H1 (cell line): ENCODE data around the gene ZFYVE27. TPM values are rescaled to one million over a fixed set of nuclear protein-coding genes. Genes with fewer than 3 reads are reported as not detected.

Experiments
- CTCF ChIA-PET: fragments of 300-600 bp; sonication (Branson Sonifier 250); formaldehyde crosslinking; loops from one replicate; lab custom pipeline; 2021; ENCODE audit not compliant: partially characterized antibody; lab: Charles Lee
- POLR2A ChIA-PET: fragments of 300-600 bp; sonication (Branson Sonifier 250); formaldehyde crosslinking; loops from one replicate; lab custom pipeline; 2021; ENCODE audit warnings: inconsistent platforms; ENCODE audit not compliant: partially characterized antibody; lab: Charles Lee
- DNase-seq, 2 experiments: peaks; one replicate each; pipeline versions ENCODE4 v3.0.0 to v3.0.0-alpha.2; 2010 to 2022; ENCODE audit warnings: low spot score in 2 of 2, low read depth in 1 of 2, mixed read lengths in 1 of 2
- FAIRE-seq: peaks from 2 replicates; lab custom pipeline; 2011; peaks lifted over from hg19 to GRCh38; lab: Jason Lieb, UNC
- H2AFZ ChIP-seq: 2 replicates; pipeline ENCODE4 v1.8.1; 2012; ENCODE audit warnings: low read length, inconsistent platforms
- H2AK5ac ChIP-seq: 2 replicates; pipeline ENCODE4 v1.6.1; 2013; ENCODE audit warnings: low read depth, low read length
- H2BK120ac ChIP-seq: replicated peaks from 2 replicates; pipeline ENCODE3; 2013; ENCODE audit warnings: low read depth, low read length, inconsistent platforms
- H2BK12ac ChIP-seq: 2 replicates; pipeline ENCODE4 v1.6.1; 2013; ENCODE audit warnings: low read depth, low read length
- H2BK15ac ChIP-seq: 2 replicates; pipeline ENCODE4 v1.6.1; 2013; ENCODE audit warnings: low read length
- H2BK20ac ChIP-seq: 2 replicates; pipeline ENCODE4 v1.6.1; 2013; ENCODE audit warnings: low read length
- H2BK5ac ChIP-seq: 2 replicates; pipeline ENCODE4 v1.6.1; 2013; ENCODE audit warnings: low read depth, low read length
- H3K14ac ChIP-seq: 2 replicates; pipeline ENCODE4 v1.6.1; 2013; ENCODE audit warnings: inconsistent platforms; ENCODE audit not compliant: insufficient read length
- H3K18ac ChIP-seq: 2 replicates; pipeline ENCODE4 v1.6.1; 2013; ENCODE audit warnings: low read length; ENCODE audit errors: extremely low read depth
- H3K23ac ChIP-seq: 2 replicates; pipeline ENCODE4 v1.6.1; 2013; ENCODE audit warnings: inconsistent platforms; ENCODE audit not compliant: insufficient read length
- H3K23me2 ChIP-seq: 2 replicates; pipeline ENCODE4 v1.6.1; 2013; ENCODE audit warnings: low read depth, low read length
- H3K27ac ChIP-seq: 2 replicates; pipeline ENCODE4 v1.6.1; 2011; ENCODE audit warnings: low read depth, low read length, inconsistent platforms
- H3K27me3 ChIP-seq, 4 experiments: replicated peaks in 1 of 4; 1 replicate in 1 of 4; 2 replicates in 3 of 4; pipeline versions ENCODE4 v1.6.1 to v1.8.1; 2011 to 2013; ENCODE audit warnings: low read length in 3 of 4, mild to moderate bottlenecking in 3 of 4, inconsistent platforms in 2 of 4, mixed read lengths in 2 of 4, moderate library complexity in 1 of 4; ENCODE audit not compliant: control insufficient read depth in 3 of 4, insufficient read depth in 3 of 4; ENCODE audit errors: extremely low read depth in 1 of 4
- H3K36me3 ChIP-seq, 4 experiments: 2 replicates each; pipeline versions ENCODE4 v1.6.1 to v1.8.1; 2011 to 2013; ENCODE audit warnings: mild to moderate bottlenecking in 4 of 4, low read length in 3 of 4, moderate library complexity in 2 of 4, control low read depth in 1 of 4, inconsistent platforms in 1 of 4; ENCODE audit not compliant: insufficient read depth in 4 of 4, control insufficient read depth in 2 of 4
- H3K4ac ChIP-seq: replicated peaks from 2 replicates; pipeline ENCODE3; 2013; ENCODE audit warnings: low read length, low read depth, mixed read lengths, inconsistent platforms; ENCODE audit not compliant: insufficient read length
- H3K4me1 ChIP-seq, 4 experiments: replicated peaks in 1 of 4; 1 replicate in 1 of 4; 2 replicates in 3 of 4; pipeline versions ENCODE4 v1.6.1 to v1.8.1; 2011 to 2013; ENCODE audit warnings: low read length in 3 of 4, inconsistent platforms in 2 of 4, mixed read lengths in 1 of 4; ENCODE audit not compliant: insufficient read depth in 4 of 4, control insufficient read depth in 3 of 4
- H3K4me2 ChIP-seq, 2 experiments: 2 replicates each; pipeline versions ENCODE4 v1.6.1 to v1.8.1; 2011 to 2013; ENCODE audit warnings: low read depth in 2 of 2, low read length in 2 of 2, control low read depth in 1 of 2, inconsistent platforms in 1 of 2, mild to moderate bottlenecking in 1 of 2; ENCODE audit not compliant: insufficient read depth in 1 of 2
- H3K4me3 ChIP-seq, 4 experiments: fragments of 200-600, 300-600 bp in 1 of 4; sonication (generic), shearing (Covaris generic), sonication (Bioruptor Twin) in 1 of 4; 2 replicates each; pipeline versions ENCODE4 v1.5.1 to v1.8.1; 2011 to 2016; ENCODE audit warnings: low read length in 4 of 4, low read depth in 3 of 4, control low read depth in 2 of 4, inconsistent platforms in 2 of 4, mild to moderate bottlenecking in 2 of 4, mixed read lengths in 1 of 4, moderate library complexity in 1 of 4; ENCODE audit not compliant: insufficient read depth in 2 of 4; ENCODE audit errors: extremely low read depth in 1 of 4
- H3K56ac ChIP-seq: replicated peaks from 2 replicates; pipeline ENCODE3; 2013; ENCODE audit warnings: low read depth, mild to moderate bottlenecking, mixed read lengths, low read length, inconsistent platforms; ENCODE audit not compliant: insufficient read length
- H3K79me1 ChIP-seq: 2 replicates; pipeline ENCODE4 v1.6.1; 2013; ENCODE audit warnings: low read depth, low read length, control low read depth
- H3K79me2 ChIP-seq, 2 experiments: 2 replicates each; pipeline versions ENCODE4 v1.6.1 to v1.8.1; 2012 to 2013; ENCODE audit warnings: low read length in 2 of 2, mild to moderate bottlenecking in 2 of 2, inconsistent platforms in 1 of 2; ENCODE audit not compliant: insufficient read depth in 2 of 2, control insufficient read depth in 1 of 2
- H3K9ac ChIP-seq, 4 experiments: replicated peaks in 1 of 4; 1 replicate in 1 of 4; 2 replicates in 3 of 4; pipeline versions ENCODE4 v1.6.1 to v1.8.1; 2011 to 2013; ENCODE audit warnings: low read depth in 3 of 4, low read length in 3 of 4, control low read depth in 2 of 4, mild to moderate bottlenecking in 2 of 4, moderate library complexity in 2 of 4, inconsistent platforms in 1 of 4; ENCODE audit errors: extremely low read depth in 1 of 4
- H3K9me3 ChIP-seq, 2 experiments: 2 replicates each; pipeline versions ENCODE4 v1.6.1 to v1.8.1; 2012 to 2013; ENCODE audit warnings: mild to moderate bottlenecking in 2 of 2, moderate library complexity in 2 of 2, control low read depth in 1 of 2, inconsistent platforms in 1 of 2, low read depth in 1 of 2, low read length in 1 of 2, mixed read lengths in 1 of 2; ENCODE audit not compliant: insufficient read depth in 2 of 2
- H4K20me1 ChIP-seq, 2 experiments: replicated peaks in 1 of 2; 2 replicates each; pipeline versions ENCODE3 to v1.8.1; 2011 to 2013; ENCODE audit warnings: inconsistent platforms in 2 of 2, low read length in 2 of 2, mild to moderate bottlenecking in 1 of 2; ENCODE audit not compliant: insufficient read depth in 2 of 2, control insufficient read depth in 1 of 2
- H4K5ac ChIP-seq: 2 replicates; pipeline ENCODE4 v1.6.1; 2013; ENCODE audit warnings: low read length, low read depth, mixed read lengths, inconsistent platforms; ENCODE audit not compliant: insufficient read length
- H4K8ac ChIP-seq: 2 replicates; pipeline ENCODE4 v1.8.0; 2013; ENCODE audit warnings: mild to moderate bottlenecking, moderate library complexity, low read length, inconsistent platforms; ENCODE audit not compliant: insufficient read depth; ENCODE audit errors: extremely low read depth
- H4K91ac ChIP-seq: replicated peaks from 2 replicates; pipeline ENCODE3; 2013; ENCODE audit warnings: low read length, mixed read lengths, inconsistent platforms; ENCODE audit not compliant: insufficient read length
- RAD21 ChIP-seq, 2 experiments: IDR thresholded peaks in 1 of 2; conservative IDR thresholded peaks in 1 of 2; 2 replicates each; pipeline ENCODE4 v1.6.1; 2011; ENCODE audit warnings: low read depth in 2 of 2, low read length in 2 of 2, improper control_type of control experiment in 1 of 2, inconsistent platforms in 1 of 2, mild to moderate bottlenecking in 1 of 2, moderate library complexity in 1 of 2
- TAF1 ChIP-seq: IDR thresholded peaks from 2 replicates; pipeline ENCODE4 v1.6.1; 2011; ENCODE audit warnings: mild to moderate bottlenecking, low read depth, low read length
- WGBS, 2 experiments: shearing (Covaris generic) in 1 of 2; methylation state at CpG; one replicate each; pipeline versions ENCODE4 v1.1.6 to v1.1.7; 2013 to 2015; ENCODE audit warnings: low lambda C conversion rate in 2 of 2, mixed read lengths in 2 of 2, inconsistent platforms in 1 of 2, low coverage in 1 of 2, missing lambda C conversion rate in 1 of 2; ENCODE audit not compliant: insufficient replicate concordance in 2 of 2, insufficient coverage in 1 of 2, insufficient read length in 1 of 2; ENCODE audit errors: extremely low coverage in 1 of 2, missing lambda C conversion rate in 1 of 2; 5-methylcytosine and 5-hydroxymethylcytosine counted together
- polyA plus RNA-seq, 7 experiments: library from polyadenylated mRNA; depleted of rRNA in 3 of 7; stranded (reverse) in 5 of 7; unstranded in 2 of 7; fragments of >200 nt in 5 of 7; fragments of 200-250 nt in 2 of 7; gene quantifications; 1 replicate in 5 of 7; 2 replicates in 1 of 7; 4 replicates in 1 of 7; pipeline versions ENCODE4 v1.2.1 to v1.2.3, GENCODE V29; 2011 to 2013; ENCODE audit warnings: missing spikeins in 2 of 7, mixed read lengths in 2 of 7
- total RNA-seq: library from RNA; stranded (reverse); fragmentation: NEBNext Ultra II Directional; extraction: Animal tissue kit (Norgen Biotek cat#: 25700); gene quantifications from 2 replicates; pipeline ENCODE4 v1.2.1, GENCODE V29; 2021

The ZFYVE27 gene
- total and polyA plus RNA-seq, 2 of the 8 experiments (the other 6 are each of a cell fraction or from before 2014, with no cell fraction given): 16.6 to 19.8 TPM

DNA sequence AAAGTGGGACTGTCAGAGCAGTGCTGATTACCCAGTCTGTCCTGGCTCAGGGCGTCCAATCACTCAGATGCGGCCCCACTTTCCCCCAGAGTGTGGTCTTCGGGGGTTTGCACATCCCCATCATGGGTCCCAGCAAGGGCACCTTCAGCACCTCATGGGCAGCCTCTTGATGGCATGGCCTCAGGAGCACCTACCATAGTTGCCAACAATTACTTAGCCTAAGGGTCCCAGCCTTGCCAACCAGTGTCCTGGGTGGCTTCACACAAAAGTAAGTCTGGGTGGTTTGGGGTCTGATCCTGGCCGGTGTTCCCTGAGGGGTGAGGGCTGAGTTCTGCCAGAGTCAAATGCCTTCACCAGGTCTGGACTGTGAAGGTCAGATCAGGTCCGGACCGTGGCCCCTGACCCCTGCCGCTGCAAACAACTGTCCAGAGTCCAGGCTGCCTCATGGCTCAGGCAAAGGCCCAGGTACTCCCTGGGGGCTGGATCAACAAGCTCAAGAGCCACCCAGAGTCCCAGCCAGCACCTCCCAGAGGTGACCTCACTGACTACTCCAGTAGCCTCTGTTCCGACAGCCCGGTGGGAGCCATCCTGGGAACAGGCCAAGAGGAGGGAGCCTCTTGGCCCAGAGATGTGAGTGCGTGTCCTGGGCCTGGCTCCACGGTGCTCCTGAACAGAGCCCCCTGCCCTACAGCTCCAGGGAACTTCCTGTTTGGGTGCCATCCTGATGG lies 29.6 kb upstream of the ZFYVE27 start:
- Histone ChIP-seq H4K5ac (no peak overlapping the region), H3K4me2 (no peak overlapping the region), H3K56ac (no peak overlapping the region), H3K79me2 (no peaks in the 10 kb centered on the region), H2AFZ (no peak overlapping the region), H2BK20ac (no peak overlapping the region), H2AK5ac (no peak overlapping the region), H3K23ac (no peak overlapping the region), H3K4ac (no peak overlapping the region), H4K8ac (no peak overlapping the region), H2BK120ac (no peak overlapping the region), H3K27me3 (no peaks in the 10 kb centered on the region), H3K27ac (no peak overlapping the region), H2BK5ac (no peak overlapping the region), H3K9ac (peak overlapping the region in 1 of 4 experiments; percentile 10; a peak in 1 of 7 replicates), H3K79me1 (no peaks in the 10 kb centered on the region), H3K18ac (no peak overlapping the region), H3K14ac (no peak overlapping the region), H3K23me2 (no peaks in the 10 kb centered on the region), H3K36me3 (no peaks in the 10 kb centered on the region), H4K20me1 (no peaks in the 10 kb centered on the region), H3K4me3 (no peak overlapping the region), H3K4me1 (peaks cover 0 to 2% (median under 1%) of the 10 kb centered on the region in 4 experiments; a peak in 2 of 7 replicates), H2BK15ac (no peak overlapping the region), H2BK12ac (peak overlapping the region; percentile 5; the same call in 1 of the 2 replicates), H3K9me3 (no peaks in the 10 kb centered on the region), H4K91ac (no peak overlapping the region)
- 94% methylated on average over 11 of the region's 11 CpGs; no CpG with 5 or more reads in 1 of the 2 experiments for WGBS, 2 experiments
- DNase-seq: no peak
- CTCF ChIA-PET: interaction anchor here (1.1 to 20.9 kb wide), 7 partner anchors 9 to 85 kb away, joined by 3 to 773 read pairs (median 52); partner anchors contain the start of genes AVPI1, MARVELD1 and ZFYVE27
- no peak for FAIRE-seq
- POLR2A ChIA-PET: interaction anchor here (1.7 to 12.5 kb wide), 2 partner anchors 23 to 29 kb away, joined by 7 to 234 read pairs; partner anchors contain the start of gene ZFYVE27
- TF ChIP-seq TAF1 (no peak), RAD21 (IDR thresholded peaks at IDR 0.05 in 1 of 2, conservative IDR thresholded peaks at IDR 0.05 in 1 of 2; ENCODE audit: low read depth in 2 of 2, low read length in 2 of 2) (no peak)
